Activated T-helper 2 cell treated with anti-CD3 and anti-CD28 coated beads, Interferon-gamma antibody, Interleukin-2, Interleukin-4, amounts not matched to agents 10 μg/mL and 5 μg/mL and 100 μg/mL, durations not matched to agents 14 hours and 24 hours and 36 hours (primary cell): ENCODE data around the gene DNAH10. TPM values are rescaled to one million over a fixed set of nuclear protein-coding genes. Genes with fewer than 3 reads are reported as not detected.
A peak's percentile ranks its signal among the peaks of the same experiment; 100 is the strongest.

Experiments
- DNase-seq: peaks from one replicate; pipeline ENCODE4 v3.0.0; 2021; ENCODE audit warnings: low spot score
- H3K27ac Mint-ChIP-seq: one replicate; pipeline ENCODE4 v1.8.0; 2021; ENCODE audit warnings: mixed read lengths
- H3K27me3 Mint-ChIP-seq: one replicate; pipeline ENCODE4 v1.8.0; 2021; ENCODE audit warnings: low read depth, mixed read lengths
- H3K36me3 Mint-ChIP-seq: one replicate; pipeline ENCODE4 v1.8.0; 2021; ENCODE audit warnings: low read depth, mixed read lengths
- H3K4me1 Mint-ChIP-seq: one replicate; pipeline ENCODE4 v1.8.0; 2021; ENCODE audit warnings: low read depth, mixed read lengths
- H3K4me3 Mint-ChIP-seq: one replicate; pipeline ENCODE4 v1.8.0; 2021; ENCODE audit warnings: low read depth, mild to moderate bottlenecking, moderate library complexity, mixed read lengths
- H3K9me3 Mint-ChIP-seq: one replicate; pipeline ENCODE4 v1.8.0; 2021; ENCODE audit warnings: mixed read lengths
- intact Hi-C: fragments of 100-400 bp; cut with micrococcal nuclease; formaldehyde crosslinking; loops from one replicate; pipeline ENCODE4 v1.15.1; 2023
- total RNA-seq: library from RNA; stranded (reverse); gene quantifications from 2 replicates; pipeline ENCODE4 v1.2.3, GENCODE V29; 2022

DNAH10 gene
- total RNA-seq, 1 donor from 2014 or later: 0.25 TPM

- intact Hi-C loops: no loop called here
- no peaks in the 10 kb centered on the region for H3K27me3 Mint-ChIP-seq
Measured at GRCh38 chr12:123912415-123913380, 150.6 kb downstream of the DNAH10 start.

GRCh38 chr12:123914726-123915333 lies 152.7 kb downstream of the DNAH10 start:
- Mint-ChIP-seq H3K9me3 (no peaks in the 10 kb centered on the region), H3K27me3 (no peaks in the 10 kb centered on the region), H3K27ac (no peak overlapping the region), H3K4me3 (no peak overlapping the region), H3K36me3 (no peaks in the 10 kb centered on the region), H3K4me1 (peaks cover 8% of the 10 kb centered on the region)
- no peak for DNase-seq
- intact Hi-C loops: no loop called here

More at GRCh38 chr12:123912415-123913380, 150.6 kb downstream of the DNAH10 start:
- Mint-ChIP-seq H3K36me3 (no peaks in the 10 kb centered on the region), H3K4me3 (no peak overlapping the region), H3K4me1 (peaks cover 8% of the 10 kb centered on the region), H3K9me3 (no peaks in the 10 kb centered on the region), H3K27ac (no peak overlapping the region)
- DNase-seq: no peak

- H3K27ac Mint-ChIP-seq: no peak overlapping the region
- H3K4me1 Mint-ChIP-seq: peaks cover 9% of the 10 kb centered on the region
- no peak for DNase-seq
- no peaks in the 10 kb centered on the region for H3K9me3 Mint-ChIP-seq
- peaks cover 6% of the 10 kb centered on the region for H3K27me3 Mint-ChIP-seq
- H3K36me3 Mint-ChIP-seq: no peaks in the 10 kb centered on the region
- H3K4me3 Mint-ChIP-seq: no peak overlapping the region
- intact Hi-C loops: no loop called here
Measured at GRCh38 chr12:123916729-123917128, 154.6 kb downstream of the DNAH10 start.

- Mint-ChIP-seq H3K27me3 (peaks cover 6% of the 10 kb centered on the region), H3K4me3 (no peak overlapping the region), H3K9me3 (no peaks in the 10 kb centered on the region), H3K4me1 (peaks cover 9% of the 10 kb centered on the region), H3K36me3 (no peaks in the 10 kb centered on the region), H3K27ac (no peak overlapping the region)
- no peak for DNase-seq
- intact Hi-C loops: no loop called here
Measured at GRCh38 chr12:123917337-123917850, 155.3 kb downstream of the DNAH10 start.

- Mint-ChIP-seq H3K4me1 (peaks cover 9% of the 10 kb centered on the region), H3K36me3 (no peaks in the 10 kb centered on the region), H3K4me3 (no peak overlapping the region), H3K27ac (no peak overlapping the region), H3K27me3 (peaks cover 15% of the 10 kb centered on the region), H3K9me3 (no peaks in the 10 kb centered on the region)
- no peak for DNase-seq
- intact Hi-C loops: no loop called here
Measured at GRCh38 chr12:123919980-123920360, 157.9 kb downstream of the DNAH10 start.

GRCh38 chr12:123923038-123923437 lies 160.9 kb downstream of the DNAH10 start:
- H3K27me3 Mint-ChIP-seq: peaks cover 19% of the 10 kb centered on the region
- no peak for DNase-seq
- intact Hi-C loops: no loop called here
- H3K9me3 Mint-ChIP-seq: no peaks in the 10 kb centered on the region
- no peak overlapping the region for H3K27ac Mint-ChIP-seq
- H3K4me1 Mint-ChIP-seq: peaks cover 4% of the 10 kb centered on the region
- no peaks in the 10 kb centered on the region for H3K36me3 Mint-ChIP-seq
- no peak overlapping the region for H3K4me3 Mint-ChIP-seq

GRCh38 chr12:123923927-123924326 lies 161.8 kb downstream of the DNAH10 start:
- Mint-ChIP-seq H3K27me3 (peaks cover 19% of the 10 kb centered on the region), H3K27ac (no peak overlapping the region)
- intact Hi-C loops: no loop called here

GRCh38 chr12:123924539-123924938 lies 162.4 kb downstream of the DNAH10 start:
- no peak overlapping the region for H3K27ac Mint-ChIP-seq
- no peaks in the 10 kb centered on the region for H3K36me3 Mint-ChIP-seq
- H3K27me3 Mint-ChIP-seq: peaks cover 20% of the 10 kb centered on the region
- no peaks in the 10 kb centered on the region for H3K9me3 Mint-ChIP-seq
- DNase-seq: no peak
- no peak overlapping the region for H3K4me3 Mint-ChIP-seq
- peaks cover 4% of the 10 kb centered on the region for H3K4me1 Mint-ChIP-seq
- intact Hi-C loops: no loop called here

More at GRCh38 chr12:123923927-123924326, 161.8 kb downstream of the DNAH10 start:
- peaks cover 4% of the 10 kb centered on the region for H3K4me1 Mint-ChIP-seq
- H3K9me3 Mint-ChIP-seq: no peaks in the 10 kb centered on the region
- no peaks in the 10 kb centered on the region for H3K36me3 Mint-ChIP-seq
- no peak overlapping the region for H3K4me3 Mint-ChIP-seq
- DNase-seq: no peak

- no peak overlapping the region for H3K4me3 Mint-ChIP-seq
- H3K27me3 Mint-ChIP-seq: peaks cover 26% of the 10 kb centered on the region
- H3K4me1 Mint-ChIP-seq: peaks cover 14% of the 10 kb centered on the region
- H3K9me3 Mint-ChIP-seq: no peaks in the 10 kb centered on the region
- no peak overlapping the region for H3K27ac Mint-ChIP-seq
- intact Hi-C loops: no loop called here
- H3K36me3 Mint-ChIP-seq: no peaks in the 10 kb centered on the region
- no peak for DNase-seq
Measured at GRCh38 chr12:123928274-123928865, 166.3 kb downstream of the DNAH10 start.

GRCh38 chr12:123928897-123929296 lies 166.8 kb downstream of the DNAH10 start:
- no peaks in the 10 kb centered on the region for H3K9me3 Mint-ChIP-seq
- DNase-seq: no peak
- intact Hi-C loops: no loop called here
- H3K27me3 Mint-ChIP-seq: peaks cover 26% of the 10 kb centered on the region
- H3K4me1 Mint-ChIP-seq: peaks cover 15% of the 10 kb centered on the region
- H3K4me3 Mint-ChIP-seq: no peak overlapping the region
- H3K27ac Mint-ChIP-seq: no peak overlapping the region
- no peaks in the 10 kb centered on the region for H3K36me3 Mint-ChIP-seq

GRCh38 chr12:123929946-123930583 lies 168.0 kb downstream of the DNAH10 start:
- DNase-seq: no peak
- intact Hi-C loops: no loop called here
- no peak overlapping the region for H3K27ac Mint-ChIP-seq
- no peaks in the 10 kb centered on the region for H3K36me3 Mint-ChIP-seq
- H3K4me1 Mint-ChIP-seq: peaks cover 15% of the 10 kb centered on the region
- no peak overlapping the region for H3K4me3 Mint-ChIP-seq
- peaks cover 18% of the 10 kb centered on the region for H3K27me3 Mint-ChIP-seq
- no peaks in the 10 kb centered on the region for H3K9me3 Mint-ChIP-seq

GRCh38 chr12:123931686-123932321 lies 169.7 kb downstream of the DNAH10 start:
- Mint-ChIP-seq H3K36me3 (peaks cover 7% of the 10 kb centered on the region), H3K27me3 (peaks cover 15% of the 10 kb centered on the region), H3K4me3 (no peak overlapping the region), H3K9me3 (no peaks in the 10 kb centered on the region), H3K4me1 (peaks cover 19% of the 10 kb centered on the region), H3K27ac (no peak overlapping the region)
- peak; percentile 23 for DNase-seq
- intact Hi-C loops: no loop called here
